Osteocyte (in vitro differentiated cells): ENCODE results near the gene COBLL1. TPM values are rescaled to one million over a fixed set of nuclear protein-coding genes. Genes with fewer than 3 reads are reported as not detected.
A peak's percentile ranks its signal among the peaks of the same experiment; 100 is the strongest.

ENCODE experiments used
- DNase-seq: peaks from one replicate; pipeline ENCODE4 v3.0.0; 2021; ENCODE audit warnings: mixed read lengths; ENCODE audit not compliant: unreplicated experiment; ENCODE audit errors: extremely low spot score
- H3K27ac Mint-ChIP-seq: one replicate; pipeline ENCODE4 v1.8.0; 2021; ENCODE audit warnings: mild to moderate bottlenecking, mixed read lengths; ENCODE audit not compliant: unreplicated experiment
- H3K27me3 Mint-ChIP-seq: one replicate; pipeline ENCODE4 v1.8.0; 2021; ENCODE audit warnings: mixed read lengths; ENCODE audit not compliant: unreplicated experiment
- H3K36me3 Mint-ChIP-seq: one replicate; pipeline ENCODE4 v1.8.0; 2021; ENCODE audit warnings: mixed read lengths; ENCODE audit not compliant: unreplicated experiment
- H3K4me1 Mint-ChIP-seq: one replicate; pipeline ENCODE4 v1.8.0; 2021; ENCODE audit warnings: mixed read lengths; ENCODE audit not compliant: unreplicated experiment
- H3K4me3 Mint-ChIP-seq: one replicate; pipeline ENCODE4 v1.8.0; 2021; ENCODE audit warnings: mild to moderate bottlenecking, moderate library complexity, mixed read lengths; ENCODE audit not compliant: unreplicated experiment
- H3K9me3 Mint-ChIP-seq: one replicate; pipeline ENCODE4 v1.8.0; 2021; ENCODE audit warnings: mixed read lengths; ENCODE audit not compliant: unreplicated experiment
- total RNA-seq: library from RNA; stranded (reverse); gene quantifications from 2 replicates; pipeline ENCODE4 v1.2.1, GENCODE V29; 2021
- TF ChIP-seq, protein P1 (sequence below): fragments of 200-600 bp; sonication (generic); IDR thresholded peaks from 2 replicates; pipeline ENCODE4 v1.5.0; 2021; ENCODE audit warnings: antibody characterized with exemption, mild to moderate bottlenecking, moderate library complexity

The COBLL1 gene
- total RNA-seq, 1 donor from 2014 or later, result 8.9 TPM

DNA sequence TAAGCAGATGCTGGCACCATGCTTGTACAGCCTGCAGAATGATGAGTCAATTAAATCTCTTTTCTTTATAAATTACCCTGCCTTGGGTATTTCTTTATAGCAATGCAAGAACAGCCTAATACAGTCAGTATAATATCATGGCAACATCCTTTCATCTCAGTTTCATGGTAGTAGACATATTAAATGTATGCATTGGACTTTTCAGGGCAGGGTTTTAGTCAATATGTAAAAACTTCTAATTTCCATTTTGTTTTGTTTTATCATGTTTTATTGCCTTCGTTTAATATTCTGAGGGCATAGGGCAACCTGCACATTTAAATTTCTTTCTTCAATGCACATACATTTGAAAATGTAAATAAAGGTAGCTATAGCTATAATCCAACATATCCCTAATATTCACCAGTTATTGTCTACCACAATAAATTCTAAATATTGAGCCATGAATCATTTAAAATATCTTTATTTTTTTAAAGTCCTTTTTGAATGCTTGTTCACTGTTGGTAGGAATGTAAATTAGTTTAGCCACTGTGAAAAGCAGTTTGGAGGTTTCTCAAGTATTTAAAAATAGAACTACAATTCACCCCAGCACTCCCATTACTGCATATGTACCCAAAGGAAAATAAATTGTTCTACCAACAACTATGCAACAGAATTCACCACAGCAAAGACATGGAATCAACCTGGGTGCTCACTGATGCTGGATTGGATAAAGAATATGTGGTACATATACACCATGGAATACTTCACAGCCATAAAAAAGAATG is 178.6 kb downstream of the COBLL1 start:
- no peaks in the 10 kb centered on the region for H3K9me3 Mint-ChIP-seq
- no peak overlapping the region for H3K4me3 Mint-ChIP-seq
- TF ChIP-seq, protein P1, sequence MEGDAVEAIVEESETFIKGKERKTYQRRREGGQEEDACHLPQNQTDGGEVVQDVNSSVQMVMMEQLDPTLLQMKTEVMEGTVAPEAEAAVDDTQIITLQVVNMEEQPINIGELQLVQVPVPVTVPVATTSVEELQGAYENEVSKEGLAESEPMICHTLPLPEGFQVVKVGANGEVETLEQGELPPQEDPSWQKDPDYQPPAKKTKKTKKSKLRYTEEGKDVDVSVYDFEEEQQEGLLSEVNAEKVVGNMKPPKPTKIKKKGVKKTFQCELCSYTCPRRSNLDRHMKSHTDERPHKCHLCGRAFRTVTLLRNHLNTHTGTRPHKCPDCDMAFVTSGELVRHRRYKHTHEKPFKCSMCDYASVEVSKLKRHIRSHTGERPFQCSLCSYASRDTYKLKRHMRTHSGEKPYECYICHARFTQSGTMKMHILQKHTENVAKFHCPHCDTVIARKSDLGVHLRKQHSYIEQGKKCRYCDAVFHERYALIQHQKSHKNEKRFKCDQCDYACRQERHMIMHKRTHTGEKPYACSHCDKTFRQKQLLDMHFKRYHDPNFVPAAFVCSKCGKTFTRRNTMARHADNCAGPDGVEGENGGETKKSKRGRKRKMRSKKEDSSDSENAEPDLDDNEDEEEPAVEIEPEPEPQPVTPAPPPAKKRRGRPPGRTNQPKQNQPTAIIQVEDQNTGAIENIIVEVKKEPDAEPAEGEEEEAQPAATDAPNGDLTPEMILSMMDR, result no peak
- no peak overlapping the region for H3K27ac Mint-ChIP-seq
- no peaks in the 10 kb centered on the region for H3K4me1 Mint-ChIP-seq
- no peaks in the 10 kb centered on the region for H3K27me3 Mint-ChIP-seq
- no peak for DNase-seq
- no peaks in the 10 kb centered on the region for H3K36me3 Mint-ChIP-seq

DNA sequence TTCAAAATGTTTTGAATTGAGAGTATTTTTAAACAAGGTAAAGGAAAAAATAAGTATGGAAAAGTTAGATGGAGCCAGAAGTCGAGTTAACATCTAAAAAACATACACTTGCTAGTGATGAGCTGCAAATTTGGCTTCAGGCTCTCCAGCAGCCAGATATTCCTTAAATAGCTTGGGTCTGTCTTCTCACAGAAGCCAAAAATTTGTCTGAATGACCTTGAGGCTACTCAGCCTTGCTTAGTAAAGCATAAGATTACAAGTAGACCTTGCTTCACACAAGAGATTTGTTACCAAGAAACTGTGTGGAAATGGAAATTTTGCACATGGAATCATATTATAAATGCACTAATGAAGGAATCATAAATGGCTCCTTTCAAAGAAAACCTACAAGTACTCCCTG is 179.6 kb downstream of the COBLL1 start:
- H3K4me1 Mint-ChIP-seq, result no peaks in the 10 kb centered on the region
- TF ChIP-seq, protein P1, result no peak
- H3K27ac Mint-ChIP-seq, result no peak overlapping the region
- no peaks in the 10 kb centered on the region for H3K36me3 Mint-ChIP-seq
- DNase-seq, result no peak
- no peaks in the 10 kb centered on the region for H3K9me3 Mint-ChIP-seq
- H3K27me3 Mint-ChIP-seq, result no peaks in the 10 kb centered on the region
- H3K4me3 Mint-ChIP-seq, result no peak overlapping the region

DNA sequence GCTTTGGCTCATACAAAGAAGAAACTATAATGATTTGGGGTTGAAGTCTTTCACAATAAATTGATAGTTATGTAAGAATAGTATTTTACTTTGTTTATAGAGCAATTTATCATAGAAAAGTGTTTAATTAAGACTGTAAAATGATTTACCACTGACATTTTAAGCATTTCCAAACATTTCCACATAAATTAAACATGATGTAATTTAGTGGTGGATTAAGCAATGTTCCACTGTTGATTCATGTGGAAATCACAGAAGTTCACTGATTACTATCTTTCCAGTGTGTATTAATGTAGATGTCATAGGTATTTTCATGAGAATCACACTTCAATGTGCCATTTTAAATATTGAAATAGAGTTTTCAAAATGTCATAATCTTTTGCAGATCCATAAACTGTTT is 180.3 kb downstream of the COBLL1 start:
- TF ChIP-seq, protein P1, result no peak
- no peak for DNase-seq
- H3K27me3 Mint-ChIP-seq, result no peaks in the 10 kb centered on the region
- no peaks in the 10 kb centered on the region for H3K9me3 Mint-ChIP-seq
- no peak overlapping the region for H3K4me3 Mint-ChIP-seq
- no peaks in the 10 kb centered on the region for H3K4me1 Mint-ChIP-seq
- H3K27ac Mint-ChIP-seq, result no peak overlapping the region
- H3K36me3 Mint-ChIP-seq, result no peaks in the 10 kb centered on the region

DNA sequence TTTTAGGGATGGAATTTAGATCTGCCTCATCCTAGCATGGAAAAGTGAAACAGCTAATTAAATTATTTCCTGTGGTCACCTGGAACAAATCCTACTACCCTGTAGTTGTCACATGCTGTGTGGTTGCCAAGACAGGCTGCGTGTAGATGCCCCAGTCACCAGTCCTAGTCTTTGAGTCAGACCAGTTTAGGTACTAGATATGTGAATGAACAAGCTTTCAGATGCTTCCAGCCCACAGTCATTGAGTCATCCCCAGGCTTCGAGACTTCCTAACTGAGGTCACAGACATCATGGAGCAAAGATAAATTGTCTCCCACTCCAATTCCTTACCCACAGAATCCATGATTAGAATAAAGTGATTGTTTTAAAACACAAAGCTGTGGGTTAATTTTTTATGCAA is 184.5 kb downstream of the COBLL1 start:
- H3K36me3 Mint-ChIP-seq, result no peaks in the 10 kb centered on the region
- no peaks in the 10 kb centered on the region for H3K4me1 Mint-ChIP-seq
- TF ChIP-seq, protein P1, result no peak
- no peak overlapping the region for H3K4me3 Mint-ChIP-seq
- no peaks in the 10 kb centered on the region for H3K27me3 Mint-ChIP-seq
- H3K9me3 Mint-ChIP-seq, result peaks cover 5% of the 10 kb centered on the region
- H3K27ac Mint-ChIP-seq, result no peak overlapping the region
- no peak for DNase-seq

DNA sequence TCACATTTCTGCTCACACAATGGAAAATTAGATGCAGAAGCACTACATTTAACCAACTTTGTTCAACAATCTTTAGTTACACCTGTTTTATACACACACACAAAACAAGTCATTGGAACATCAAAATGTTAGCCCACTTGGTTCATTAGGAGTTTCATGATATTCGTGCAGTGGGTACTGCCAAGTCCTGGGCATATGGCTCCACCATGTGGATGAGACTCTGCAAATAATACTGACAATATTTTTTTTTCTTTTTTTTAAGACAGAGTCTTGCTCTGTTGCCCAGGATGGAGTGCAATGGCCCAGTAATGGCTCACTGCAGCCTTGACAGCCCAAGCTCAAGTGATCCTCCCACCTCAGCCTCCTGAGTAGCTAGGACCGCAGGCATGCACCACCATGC is 185.9 kb downstream of the COBLL1 start:
- H3K36me3 Mint-ChIP-seq, result no peaks in the 10 kb centered on the region
- no peak overlapping the region for H3K27ac Mint-ChIP-seq
- peaks cover 9% of the 10 kb centered on the region for H3K9me3 Mint-ChIP-seq
- no peaks in the 10 kb centered on the region for H3K4me1 Mint-ChIP-seq
- DNase-seq, result no peak
- H3K27me3 Mint-ChIP-seq, result no peaks in the 10 kb centered on the region
- H3K4me3 Mint-ChIP-seq, result no peak overlapping the region
- TF ChIP-seq, protein P1, result peak; percentile 36
